ENCODE measurements around the gene MCRIP2.

GRCh38 chr16:624526-625070 is 17.0 kb upstream of the MCRIP2 start:
- TF ChIP-seq, protein P1, sequence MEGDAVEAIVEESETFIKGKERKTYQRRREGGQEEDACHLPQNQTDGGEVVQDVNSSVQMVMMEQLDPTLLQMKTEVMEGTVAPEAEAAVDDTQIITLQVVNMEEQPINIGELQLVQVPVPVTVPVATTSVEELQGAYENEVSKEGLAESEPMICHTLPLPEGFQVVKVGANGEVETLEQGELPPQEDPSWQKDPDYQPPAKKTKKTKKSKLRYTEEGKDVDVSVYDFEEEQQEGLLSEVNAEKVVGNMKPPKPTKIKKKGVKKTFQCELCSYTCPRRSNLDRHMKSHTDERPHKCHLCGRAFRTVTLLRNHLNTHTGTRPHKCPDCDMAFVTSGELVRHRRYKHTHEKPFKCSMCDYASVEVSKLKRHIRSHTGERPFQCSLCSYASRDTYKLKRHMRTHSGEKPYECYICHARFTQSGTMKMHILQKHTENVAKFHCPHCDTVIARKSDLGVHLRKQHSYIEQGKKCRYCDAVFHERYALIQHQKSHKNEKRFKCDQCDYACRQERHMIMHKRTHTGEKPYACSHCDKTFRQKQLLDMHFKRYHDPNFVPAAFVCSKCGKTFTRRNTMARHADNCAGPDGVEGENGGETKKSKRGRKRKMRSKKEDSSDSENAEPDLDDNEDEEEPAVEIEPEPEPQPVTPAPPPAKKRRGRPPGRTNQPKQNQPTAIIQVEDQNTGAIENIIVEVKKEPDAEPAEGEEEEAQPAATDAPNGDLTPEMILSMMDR (conservative IDR thresholded peaks at IDR 0.05): no peak
- no peak for TF ChIP-seq ZFX (IDR thresholded peaks at IDR 0.05)

All from C4-2B (cell line).